Stimulated activated CD4-positive, alpha-beta T cell treated with anti-CD3 and anti-CD28 coated beads, Interleukin-4, amount 100 ng/mL, for 4 hours (primary cell): ENCODE measurements around the gene LTA4H.
"Not testable (repeated sequence)": the region's sequence is repeated elsewhere in the genome, so short reads cannot be mapped to it uniquely, and the experiment has no call there.

Source experiments
- DNase-seq, 2 experiments: peaks; one replicate each; pipeline ENCODE4 v3.0.0-alpha.2; 2020

The LTA4H gene

DNA sequence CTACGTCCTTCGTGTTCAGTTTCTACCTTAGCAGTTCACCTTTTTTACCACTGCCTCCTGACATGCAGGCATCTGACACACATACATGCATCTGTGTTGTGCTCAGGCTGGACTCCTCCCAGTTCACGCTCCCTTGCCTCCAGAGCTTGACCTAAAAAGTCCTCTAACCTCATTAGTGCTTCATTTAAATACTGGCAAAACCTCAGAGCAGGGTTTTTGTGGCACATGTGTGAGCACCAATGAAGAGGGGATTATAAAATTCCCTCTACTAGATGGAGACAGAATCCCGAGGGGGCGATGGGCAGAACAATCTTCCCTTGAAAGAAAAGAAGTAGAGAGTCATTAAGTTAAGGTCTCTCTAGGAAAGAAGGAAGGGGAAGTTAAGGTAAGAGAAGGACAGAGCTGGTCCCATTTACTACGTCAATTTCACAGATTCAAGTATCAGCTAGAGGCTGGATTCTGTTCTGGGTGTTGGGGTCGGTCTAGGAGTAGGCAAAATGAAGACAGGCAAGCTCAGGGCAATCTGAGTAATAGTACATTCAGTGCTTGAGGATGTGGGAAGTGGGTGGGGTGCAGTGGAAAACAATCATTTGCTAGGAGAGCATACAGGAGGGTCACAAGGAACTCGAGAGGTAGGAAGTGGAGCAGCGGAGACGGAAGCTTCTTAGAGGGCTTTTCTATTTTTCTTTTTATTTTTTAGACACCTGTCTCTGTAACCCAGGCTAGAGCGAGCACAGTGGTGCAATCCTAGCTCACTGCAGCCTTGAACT, 46.7 kb downstream of the LTA4H start:
- no peak for DNase-seq

- DNase-seq, result no peak
These were observed 48.5 kb downstream of the LTA4H start for GRCh38 chr12:95986635-95987570.

- no peak for DNase-seq
These were observed 50.7 kb downstream of the LTA4H start for GRCh38 chr12:95984682-95985081.

GRCh38 chr12:95982602-95983001, 52.8 kb downstream of the LTA4H start:
- no peak for DNase-seq

GRCh38 chr12:95980437-95980836, 55.0 kb downstream of the LTA4H start:
- no peak for DNase-seq

DNA sequence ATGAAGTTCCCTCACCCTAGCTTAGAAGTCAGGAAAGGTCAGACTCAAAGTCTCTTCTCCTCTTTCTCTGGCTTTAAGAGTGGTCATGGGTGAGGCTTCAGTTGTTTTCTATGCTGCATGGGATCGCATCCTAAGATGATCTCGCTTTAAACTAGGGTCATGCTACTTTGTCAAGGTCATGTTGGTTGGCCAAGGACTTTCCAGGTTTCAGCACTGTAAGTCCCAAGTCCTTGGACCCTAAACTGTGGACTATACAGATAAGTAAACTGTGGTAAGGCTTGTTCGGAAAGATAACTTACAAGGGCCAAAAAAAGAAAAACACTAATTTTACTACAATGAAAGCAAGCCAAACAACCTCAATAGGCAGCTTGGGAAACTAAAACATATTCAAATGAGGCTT, 56.6 kb downstream of the LTA4H start:
- DNase-seq, result no peak

DNA sequence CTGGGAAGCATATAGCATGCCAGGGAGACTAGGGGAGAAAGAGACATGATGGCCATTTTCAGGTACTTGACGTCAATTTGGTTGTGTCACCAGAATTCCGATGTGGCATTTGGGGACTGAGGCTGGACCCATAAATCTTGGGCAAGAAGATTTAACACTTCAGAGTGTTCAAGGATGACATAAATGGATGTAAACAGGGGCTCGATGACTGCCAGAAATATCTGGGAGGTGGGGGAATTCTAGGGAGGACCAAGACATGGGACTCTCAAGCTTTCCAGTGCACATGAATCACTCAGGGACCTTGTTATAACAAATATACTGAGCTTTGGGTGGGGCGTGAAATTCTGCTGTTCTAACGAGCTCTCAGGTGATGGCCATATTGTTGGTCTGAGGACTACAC, 57.0 kb downstream of the LTA4H start:
- DNase-seq, result no peak

- no peak for DNase-seq
These were observed 57.6 kb downstream of the LTA4H start for GRCh38 chr12:95977764-95978305.

- DNase-seq, result no peak
These were observed 59.0 kb downstream of the LTA4H start for GRCh38 chr12:95976416-95976832.

DNA sequence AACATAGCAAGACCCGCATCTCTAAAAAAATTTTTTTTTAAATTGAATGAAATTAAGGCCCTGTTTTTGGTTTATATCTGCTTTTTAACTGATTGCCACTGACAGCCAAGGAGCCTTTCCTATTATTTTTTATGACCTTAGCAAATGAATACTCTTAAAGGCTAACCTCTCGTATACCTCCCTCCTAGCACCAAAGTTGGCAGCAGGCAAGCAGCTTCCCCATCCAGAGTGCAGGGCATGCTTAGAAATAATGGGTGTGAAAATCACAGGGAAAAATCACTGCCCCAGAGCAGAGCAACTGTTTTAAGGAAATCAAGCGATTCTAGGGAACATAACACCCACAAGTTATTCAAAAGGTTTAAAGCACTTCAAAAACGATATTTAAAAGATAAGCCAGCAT, 59.9 kb downstream of the LTA4H start:
- DNase-seq, result no peak

DNA sequence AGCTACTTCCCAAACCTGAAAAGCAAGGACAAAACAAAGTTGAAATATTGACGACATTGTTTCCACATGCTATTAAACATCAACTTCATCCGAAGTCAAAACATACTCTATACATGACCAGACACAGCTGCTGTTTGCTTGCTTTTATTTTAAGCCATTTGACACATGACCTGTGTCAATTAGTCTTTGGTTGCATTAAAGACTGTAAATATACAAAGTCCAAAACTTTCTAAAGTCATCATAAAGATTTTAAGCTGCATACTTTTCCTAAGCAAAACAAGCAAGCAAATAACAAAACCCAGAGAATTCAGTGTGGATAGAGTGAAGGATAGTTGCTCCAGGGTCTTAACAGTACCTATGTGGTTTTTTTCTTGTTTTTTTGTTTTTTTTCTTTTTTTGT, 61.0 kb downstream of the LTA4H start:
- DNase-seq, result no peak

DNA sequence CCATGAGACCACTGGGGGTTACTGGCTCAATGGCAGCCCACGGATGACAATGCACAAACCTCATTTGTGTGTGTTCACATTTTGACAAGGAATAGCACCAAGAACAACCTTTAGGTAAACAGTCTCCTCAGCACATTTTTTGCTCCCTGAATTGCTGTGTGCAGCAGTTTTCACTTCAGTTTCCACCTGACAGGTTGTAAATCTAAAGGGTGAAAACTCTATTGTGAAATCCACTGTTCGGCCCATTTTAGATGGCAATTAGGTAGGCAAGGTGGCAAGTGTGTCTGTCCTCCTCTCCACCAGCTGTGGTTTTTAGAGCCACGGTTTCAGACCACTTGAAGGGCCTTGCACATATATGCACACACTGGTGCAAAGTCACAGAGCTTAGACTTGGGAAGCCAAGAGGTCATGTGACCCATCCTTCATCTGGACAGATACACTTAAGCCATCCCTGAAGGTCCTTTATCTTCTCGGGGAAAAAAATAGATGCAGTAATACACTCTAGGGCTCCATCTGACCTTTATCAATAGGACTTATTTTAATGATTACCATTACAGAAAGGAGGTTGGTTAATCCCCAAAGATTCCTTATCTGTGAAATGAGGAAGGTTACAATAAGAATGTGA, 62.4 kb downstream of the LTA4H start:
- no peak for DNase-seq

GRCh38 chr12:95970905-95971304, 64.5 kb downstream of the LTA4H start:
- no peak for DNase-seq

DNA sequence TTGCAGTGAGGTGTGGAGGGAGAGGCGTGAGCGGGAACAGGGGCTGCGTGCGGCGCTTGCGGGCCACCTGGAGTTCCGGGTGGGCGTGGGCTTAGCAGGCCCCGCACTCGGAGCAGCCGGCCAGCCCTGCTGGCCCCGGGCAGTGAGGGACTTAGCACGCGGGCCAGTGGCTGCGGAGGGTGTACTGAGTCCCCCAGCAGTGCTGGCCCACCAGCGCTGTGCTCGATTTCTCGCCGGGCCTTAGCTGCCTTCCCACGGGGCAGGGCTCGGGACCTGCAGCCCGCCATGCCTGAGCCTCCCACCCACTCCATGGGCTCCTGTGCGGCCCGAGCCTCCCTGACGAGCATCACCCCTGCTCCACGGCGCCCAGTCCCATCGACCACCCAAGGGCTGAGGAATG, 66.3 kb downstream of the LTA4H start:
- not testable (repeated sequence) for DNase-seq

DNA sequence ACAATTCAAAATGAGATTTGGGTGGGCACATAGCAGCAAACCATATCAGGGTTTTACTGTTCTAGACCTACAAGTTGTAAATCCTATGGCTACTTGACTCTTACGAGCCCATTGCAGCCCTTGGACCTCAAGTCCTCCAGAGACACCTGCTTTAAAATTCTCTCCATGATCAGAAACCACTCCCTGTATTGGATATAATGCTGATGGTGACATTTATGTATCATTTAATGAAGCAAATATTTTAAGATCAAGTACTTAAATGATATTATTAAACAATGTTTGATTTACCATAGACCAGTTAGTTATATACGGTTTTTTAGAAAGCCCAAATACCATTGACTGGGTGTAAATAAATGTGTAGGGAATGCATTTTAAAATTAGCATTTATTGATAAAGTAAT, 68.1 kb downstream of the LTA4H start:
- no peak for DNase-seq

- DNase-seq, result no peak
These were observed 69.0 kb downstream of the LTA4H start for GRCh38 chr12:95966287-95966870.

- no peak for DNase-seq
These were observed 72.3 kb downstream of the LTA4H start for GRCh38 chr12:95963096-95963495.

DNA sequence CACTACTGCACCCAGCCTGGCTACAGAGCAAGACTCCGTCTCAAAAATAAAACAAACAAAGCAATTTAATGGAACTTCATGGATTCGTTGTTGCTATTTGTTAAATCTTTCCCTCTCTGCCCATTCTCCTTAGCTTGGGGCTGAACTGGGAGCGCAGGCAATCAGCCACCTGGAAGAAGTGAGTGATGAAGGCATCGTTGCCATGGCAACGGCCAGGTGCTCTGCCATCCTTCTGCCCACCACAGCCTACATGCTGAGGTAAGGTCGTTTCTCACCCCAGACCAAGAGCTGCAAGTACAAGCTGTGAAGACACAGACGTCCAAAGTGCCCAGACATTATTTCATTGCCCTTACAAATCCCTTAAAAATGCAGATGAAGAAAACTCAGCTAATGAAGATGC, 73.2 kb downstream of the LTA4H start:
- DNase-seq, result no peak

- DNase-seq, result no peak
These were observed 75.1 kb downstream of the LTA4H start for GRCh38 chr12:95960241-95960640.

DNA sequence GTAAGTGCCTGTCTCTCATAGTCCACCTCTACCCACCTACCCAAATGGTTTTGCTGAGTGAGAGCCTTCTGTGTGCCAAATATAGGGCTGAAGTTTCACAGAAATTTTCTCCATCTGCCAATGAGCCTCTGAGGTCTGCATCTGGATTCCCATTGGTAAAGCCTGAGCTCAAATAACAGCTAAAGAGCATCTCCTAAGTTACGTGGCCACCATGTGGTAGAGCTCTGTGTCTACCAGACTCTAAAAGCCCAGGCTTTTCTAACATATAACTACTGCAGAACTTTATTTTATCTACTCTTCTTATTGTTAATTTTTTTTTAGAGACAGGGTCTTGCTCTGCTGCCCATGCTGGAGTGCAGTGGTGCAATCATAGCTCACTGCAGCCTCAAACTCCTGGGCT, 76.3 kb downstream of the LTA4H start:
- DNase-seq, result no peak

GRCh38 chr12:95956557-95957145, 78.7 kb downstream of the LTA4H start:
- no peak for DNase-seq

DNA sequence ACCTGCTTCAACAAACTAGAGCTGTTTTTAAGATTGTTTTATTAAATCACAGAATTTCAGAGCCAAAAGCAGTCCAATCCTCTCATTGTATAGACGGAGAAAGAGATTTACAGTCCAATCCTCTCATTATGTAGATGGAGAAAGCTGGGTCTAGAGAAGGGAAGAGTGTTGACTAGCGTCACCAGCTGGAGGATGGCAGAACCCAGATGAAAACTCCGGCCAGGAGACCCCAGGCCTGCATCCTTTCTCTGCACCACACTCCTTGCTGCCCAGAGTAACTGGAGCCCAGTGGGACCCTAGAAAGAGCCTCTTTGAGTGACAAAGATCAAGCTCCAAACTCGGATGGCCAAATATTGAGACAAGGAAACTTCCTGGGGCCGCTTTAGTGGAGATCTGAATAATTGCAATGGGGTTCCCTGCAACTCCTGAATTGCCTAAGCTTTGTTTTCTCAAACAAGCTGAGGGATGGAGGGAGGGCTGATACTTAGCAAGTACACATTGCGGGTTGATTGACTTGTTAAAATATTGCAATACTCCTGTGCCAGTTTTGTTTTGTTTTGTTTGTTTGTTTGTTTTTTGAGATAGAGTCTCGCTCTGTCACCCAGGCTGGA, 79.7 kb downstream of the LTA4H start:
- DNase-seq, result no peak
